Right lobe of liver (tissue), 4 donors: ENCODE measurements around the gene COLGALT1.

Source experiments
- CTCF ChIP-seq, 4 donors: fragments of 200-600 bp in 3 of 4; fragments of 450-650 bp in 1 of 4; IDR thresholded peaks; one replicate each; pipeline versions ENCODE4 v1.5.1 to v1.8.0; 2016 to 2022; ENCODE audit warnings: antibody characterized with exemption in 4 of 4, mild to moderate bottlenecking in 2 of 4
- POLR2A ChIP-seq: fragments of 450-650 bp; IDR thresholded peaks from one replicate; pipeline ENCODE4 v1.6.1; 2017; ENCODE audit warnings: antibody characterized with exemption, mild to moderate bottlenecking
- donor health status: DM: no; HTN: no; CAD: no.
- donor health status: DM: no; HTN: no; CAD: no.
- donor health status: DM: no; HTN: yes; CAD: no.

GRCh38 chr19:17565611-17566010 lies 10.2 kb downstream of the COLGALT1 start:
- TF ChIP-seq POLR2A: no peak
- no peak for TF ChIP-seq CTCF (IDR thresholded peaks at IDR 0.05)
